H1 (cell line): ENCODE results near the gene PHKG2. TPM values are rescaled to one million over a fixed set of nuclear protein-coding genes. Genes with fewer than 3 reads are reported as not detected.
A peak's percentile ranks its signal among the peaks of the same experiment; 100 is the strongest.

Experiments used
- CTCF ChIA-PET: fragments of 300-600 bp; sonication (Branson Sonifier 250); formaldehyde crosslinking; loops from one replicate; lab custom pipeline; 2021; ENCODE audit not compliant: partially characterized antibody; lab: Charles Lee
- POLR2A ChIA-PET: fragments of 300-600 bp; sonication (Branson Sonifier 250); formaldehyde crosslinking; loops from one replicate; lab custom pipeline; 2021; ENCODE audit warnings: inconsistent platforms; ENCODE audit not compliant: partially characterized antibody; lab: Charles Lee
- DNase-seq, 2 experiments: peaks; one replicate each; pipeline versions ENCODE4 v3.0.0 to v3.0.0-alpha.2; 2010 to 2022; ENCODE audit warnings: low spot score in 2 of 2, low read depth in 1 of 2, mixed read lengths in 1 of 2
- FAIRE-seq: peaks from 2 replicates; lab custom pipeline; 2011; peaks lifted over from hg19 to GRCh38; lab: Jason Lieb, UNC
- H2AFZ ChIP-seq: 2 replicates; pipeline ENCODE4 v1.8.1; 2012; ENCODE audit warnings: low read length, inconsistent platforms
- H2AK5ac ChIP-seq: 2 replicates; pipeline ENCODE4 v1.6.1; 2013; ENCODE audit warnings: low read depth, low read length
- H2BK120ac ChIP-seq: replicated peaks from 2 replicates; pipeline ENCODE3; 2013; ENCODE audit warnings: low read depth, low read length, inconsistent platforms
- H2BK12ac ChIP-seq: 2 replicates; pipeline ENCODE4 v1.6.1; 2013; ENCODE audit warnings: low read depth, low read length
- H2BK15ac ChIP-seq: 2 replicates; pipeline ENCODE4 v1.6.1; 2013; ENCODE audit warnings: low read length
- H2BK20ac ChIP-seq: 2 replicates; pipeline ENCODE4 v1.6.1; 2013; ENCODE audit warnings: low read length
- H2BK5ac ChIP-seq: 2 replicates; pipeline ENCODE4 v1.6.1; 2013; ENCODE audit warnings: low read depth, low read length
- H3K14ac ChIP-seq: 2 replicates; pipeline ENCODE4 v1.6.1; 2013; ENCODE audit warnings: inconsistent platforms; ENCODE audit not compliant: insufficient read length
- H3K18ac ChIP-seq: 2 replicates; pipeline ENCODE4 v1.6.1; 2013; ENCODE audit warnings: low read length; ENCODE audit errors: extremely low read depth
- H3K23ac ChIP-seq: 2 replicates; pipeline ENCODE4 v1.6.1; 2013; ENCODE audit warnings: inconsistent platforms; ENCODE audit not compliant: insufficient read length
- H3K23me2 ChIP-seq: 2 replicates; pipeline ENCODE4 v1.6.1; 2013; ENCODE audit warnings: low read depth, low read length
- H3K27ac ChIP-seq: 2 replicates; pipeline ENCODE4 v1.6.1; 2011; ENCODE audit warnings: low read depth, low read length, inconsistent platforms
- H3K27me3 ChIP-seq, 4 experiments: replicated peaks in 1 of 4; 1 replicate in 1 of 4; 2 replicates in 3 of 4; pipeline versions ENCODE4 v1.6.1 to v1.8.1; 2011 to 2013; ENCODE audit warnings: low read length in 3 of 4, mild to moderate bottlenecking in 3 of 4, inconsistent platforms in 2 of 4, mixed read lengths in 2 of 4, moderate library complexity in 1 of 4; ENCODE audit not compliant: control insufficient read depth in 3 of 4, insufficient read depth in 3 of 4; ENCODE audit errors: extremely low read depth in 1 of 4
- H3K36me3 ChIP-seq, 4 experiments: 2 replicates each; pipeline versions ENCODE4 v1.6.1 to v1.8.1; 2011 to 2013; ENCODE audit warnings: mild to moderate bottlenecking in 4 of 4, low read length in 3 of 4, moderate library complexity in 2 of 4, control low read depth in 1 of 4, inconsistent platforms in 1 of 4; ENCODE audit not compliant: insufficient read depth in 4 of 4, control insufficient read depth in 2 of 4
- H3K4ac ChIP-seq: replicated peaks from 2 replicates; pipeline ENCODE3; 2013; ENCODE audit warnings: low read length, low read depth, mixed read lengths, inconsistent platforms; ENCODE audit not compliant: insufficient read length
- H3K4me1 ChIP-seq, 4 experiments: replicated peaks in 1 of 4; 1 replicate in 1 of 4; 2 replicates in 3 of 4; pipeline versions ENCODE4 v1.6.1 to v1.8.1; 2011 to 2013; ENCODE audit warnings: low read length in 3 of 4, inconsistent platforms in 2 of 4, mixed read lengths in 1 of 4; ENCODE audit not compliant: insufficient read depth in 4 of 4, control insufficient read depth in 3 of 4
- H3K4me2 ChIP-seq, 2 experiments: 2 replicates each; pipeline versions ENCODE4 v1.6.1 to v1.8.1; 2011 to 2013; ENCODE audit warnings: low read depth in 2 of 2, low read length in 2 of 2, control low read depth in 1 of 2, inconsistent platforms in 1 of 2, mild to moderate bottlenecking in 1 of 2; ENCODE audit not compliant: insufficient read depth in 1 of 2
- H3K4me3 ChIP-seq, 4 experiments: fragments of 200-600, 300-600 bp in 1 of 4; sonication (generic), shearing (Covaris generic), sonication (Bioruptor Twin) in 1 of 4; 2 replicates each; pipeline versions ENCODE4 v1.5.1 to v1.8.1; 2011 to 2016; ENCODE audit warnings: low read length in 4 of 4, low read depth in 3 of 4, control low read depth in 2 of 4, inconsistent platforms in 2 of 4, mild to moderate bottlenecking in 2 of 4, mixed read lengths in 1 of 4, moderate library complexity in 1 of 4; ENCODE audit not compliant: insufficient read depth in 2 of 4; ENCODE audit errors: extremely low read depth in 1 of 4
- H3K56ac ChIP-seq: replicated peaks from 2 replicates; pipeline ENCODE3; 2013; ENCODE audit warnings: low read depth, mild to moderate bottlenecking, mixed read lengths, low read length, inconsistent platforms; ENCODE audit not compliant: insufficient read length
- H3K79me1 ChIP-seq: 2 replicates; pipeline ENCODE4 v1.6.1; 2013; ENCODE audit warnings: low read depth, low read length, control low read depth
- H3K79me2 ChIP-seq, 2 experiments: 2 replicates each; pipeline versions ENCODE4 v1.6.1 to v1.8.1; 2012 to 2013; ENCODE audit warnings: low read length in 2 of 2, mild to moderate bottlenecking in 2 of 2, inconsistent platforms in 1 of 2; ENCODE audit not compliant: insufficient read depth in 2 of 2, control insufficient read depth in 1 of 2
- H3K9ac ChIP-seq, 4 experiments: replicated peaks in 1 of 4; 1 replicate in 1 of 4; 2 replicates in 3 of 4; pipeline versions ENCODE4 v1.6.1 to v1.8.1; 2011 to 2013; ENCODE audit warnings: low read depth in 3 of 4, low read length in 3 of 4, control low read depth in 2 of 4, mild to moderate bottlenecking in 2 of 4, moderate library complexity in 2 of 4, inconsistent platforms in 1 of 4; ENCODE audit errors: extremely low read depth in 1 of 4
- H3K9me3 ChIP-seq, 2 experiments: 2 replicates each; pipeline versions ENCODE4 v1.6.1 to v1.8.1; 2012 to 2013; ENCODE audit warnings: mild to moderate bottlenecking in 2 of 2, moderate library complexity in 2 of 2, control low read depth in 1 of 2, inconsistent platforms in 1 of 2, low read depth in 1 of 2, low read length in 1 of 2, mixed read lengths in 1 of 2; ENCODE audit not compliant: insufficient read depth in 2 of 2
- H4K20me1 ChIP-seq, 2 experiments: replicated peaks in 1 of 2; 2 replicates each; pipeline versions ENCODE3 to v1.8.1; 2011 to 2013; ENCODE audit warnings: inconsistent platforms in 2 of 2, low read length in 2 of 2, mild to moderate bottlenecking in 1 of 2; ENCODE audit not compliant: insufficient read depth in 2 of 2, control insufficient read depth in 1 of 2
- H4K5ac ChIP-seq: 2 replicates; pipeline ENCODE4 v1.6.1; 2013; ENCODE audit warnings: low read length, low read depth, mixed read lengths, inconsistent platforms; ENCODE audit not compliant: insufficient read length
- H4K8ac ChIP-seq: 2 replicates; pipeline ENCODE4 v1.8.0; 2013; ENCODE audit warnings: mild to moderate bottlenecking, moderate library complexity, low read length, inconsistent platforms; ENCODE audit not compliant: insufficient read depth; ENCODE audit errors: extremely low read depth
- H4K91ac ChIP-seq: replicated peaks from 2 replicates; pipeline ENCODE3; 2013; ENCODE audit warnings: low read length, mixed read lengths, inconsistent platforms; ENCODE audit not compliant: insufficient read length
- BACH1 ChIP-seq: IDR thresholded peaks from 2 replicates; pipeline ENCODE4 v1.6.1; 2012; ENCODE audit warnings: low read length, improper control_type of control experiment
- BRCA1 ChIP-seq: IDR thresholded peaks from 2 replicates; pipeline ENCODE4 v1.6.1; 2012; ENCODE audit warnings: low read depth, low read length, improper control_type of control experiment
- GTF2F1 ChIP-seq: IDR thresholded peaks from 2 replicates; pipeline ENCODE4 v1.6.1; 2012; ENCODE audit warnings: low read depth, low read length, improper control_type of control experiment, borderline replicate concordance
- KDM4A ChIP-seq: IDR thresholded peaks from one replicate; pipeline ENCODE4 v1.7.1; 2012; ENCODE audit warnings: low read depth, mild to moderate bottlenecking, moderate library complexity, low read length, inconsistent platforms; ENCODE audit not compliant: severe bottlenecking
- KDM5A ChIP-seq: fragments of 200-600 bp; IDR thresholded peaks from 2 replicates; pipeline ENCODE4 v1.7.1; 2012; ENCODE audit warnings: mild to moderate bottlenecking, low read length, inconsistent platforms, mixed read lengths
- TAF7 ChIP-seq: optimal IDR thresholded peaks from 2 replicates; pipeline ENCODE3; 2011; ENCODE audit warnings: low read depth, mild to moderate bottlenecking, inconsistent platforms, low read length, moderate library complexity, borderline replicate concordance
- WGBS, 2 experiments: shearing (Covaris generic) in 1 of 2; methylation state at CpG; one replicate each; pipeline versions ENCODE4 v1.1.6 to v1.1.7; 2013 to 2015; ENCODE audit warnings: low lambda C conversion rate in 2 of 2, mixed read lengths in 2 of 2, inconsistent platforms in 1 of 2, low coverage in 1 of 2, missing lambda C conversion rate in 1 of 2; ENCODE audit not compliant: insufficient replicate concordance in 2 of 2, insufficient coverage in 1 of 2, insufficient read length in 1 of 2; ENCODE audit errors: extremely low coverage in 1 of 2, missing lambda C conversion rate in 1 of 2; 5-methylcytosine and 5-hydroxymethylcytosine counted together
- long read RNA-seq, 2 experiments: library from RNA in 1 of 2; library from capped mRNA in 1 of 2; stranded (forward); transcript quantifications; one replicate each; pipeline ENCODE4 v2.0.0, GENCODE V29; 2021; ENCODE audit warnings: inconsistent platforms in 1 of 2
- polyA minus RNA-seq, 3 experiments: library from RNA; depleted of rRNA, polyadenylated mRNA; stranded (reverse); fragments of >200 nt; gene quantifications; 1 replicate in 2 of 3; 2 replicates in 1 of 3; pipeline ENCODE4 v1.2.3, GENCODE V29; 2011
- polyA plus RNA-seq, 7 experiments: library from polyadenylated mRNA; depleted of rRNA in 3 of 7; stranded (reverse) in 5 of 7; unstranded in 2 of 7; fragments of >200 nt in 5 of 7; fragments of 200-250 nt in 2 of 7; gene quantifications; 1 replicate in 5 of 7; 2 replicates in 1 of 7; 4 replicates in 1 of 7; pipeline versions ENCODE4 v1.2.1 to v1.2.3, GENCODE V29; 2011 to 2013; ENCODE audit warnings: missing spikeins in 2 of 7, mixed read lengths in 2 of 7
- total RNA-seq: library from RNA; stranded (reverse); fragmentation: NEBNext Ultra II Directional; extraction: Animal tissue kit (Norgen Biotek cat#: 25700); gene quantifications from 2 replicates; pipeline ENCODE4 v1.2.1, GENCODE V29; 2021

The PHKG2 gene, protein sequence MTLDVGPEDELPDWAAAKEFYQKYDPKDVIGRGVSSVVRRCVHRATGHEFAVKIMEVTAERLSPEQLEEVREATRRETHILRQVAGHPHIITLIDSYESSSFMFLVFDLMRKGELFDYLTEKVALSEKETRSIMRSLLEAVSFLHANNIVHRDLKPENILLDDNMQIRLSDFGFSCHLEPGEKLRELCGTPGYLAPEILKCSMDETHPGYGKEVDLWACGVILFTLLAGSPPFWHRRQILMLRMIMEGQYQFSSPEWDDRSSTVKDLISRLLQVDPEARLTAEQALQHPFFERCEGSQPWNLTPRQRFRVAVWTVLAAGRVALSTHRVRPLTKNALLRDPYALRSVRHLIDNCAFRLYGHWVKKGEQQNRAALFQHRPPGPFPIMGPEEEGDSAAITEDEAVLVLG
- total RNA-seq (36.0 and 37.2 TPM in 2 replicates), polyA plus RNA-seq (2011; rRNA removed) (53.4 and 63.9 TPM in 2 replicates), polyA minus RNA-seq (2011; rRNA and poly(A)+ RNA removed) (29.9 and 30.1 TPM in 2 replicates)
- polyA plus RNA-seq (2011; cell fraction: cytosol; rRNA removed) = 43.7 TPM
- 123 TPM for polyA plus RNA-seq (2011; cell fraction: nucleus; rRNA removed)
- polyA plus RNA-seq (2012, experiment 1 of 2) = 30.6 to 44.5 TPM (median 43.0 TPM) in 4 replicates
- polyA plus RNA-seq (2012, experiment 2 of 2) = 47.4 TPM
- polyA plus RNA-seq (2013, experiment 1 of 2) = 28.4 TPM
- 26.2 TPM for polyA plus RNA-seq (2013, experiment 2 of 2)
- polyA minus RNA-seq (2011; cell fraction: cytosol; rRNA and poly(A)+ RNA removed) = 10.9 TPM
- 43.9 TPM for polyA minus RNA-seq (2011; cell fraction: nucleus; rRNA and poly(A)+ RNA removed)
- long read RNA-seq, experiment 1, full-length matches to known transcripts = 7 of 29 reads
- long read RNA-seq, experiment 1, partial matches to known transcripts = 15 of 29 reads
- long read RNA-seq, experiment 1, other reads (novel, unspliced or antisense) = 7 of 29 reads
- long read RNA-seq, experiment 2, full-length matches to known transcripts = 15 of 25 reads
- long read RNA-seq, experiment 2, partial matches to known transcripts = 3 of 25 reads
- long read RNA-seq, experiment 2, other reads (novel, unspliced or antisense) = 7 of 25 reads

DNA sequence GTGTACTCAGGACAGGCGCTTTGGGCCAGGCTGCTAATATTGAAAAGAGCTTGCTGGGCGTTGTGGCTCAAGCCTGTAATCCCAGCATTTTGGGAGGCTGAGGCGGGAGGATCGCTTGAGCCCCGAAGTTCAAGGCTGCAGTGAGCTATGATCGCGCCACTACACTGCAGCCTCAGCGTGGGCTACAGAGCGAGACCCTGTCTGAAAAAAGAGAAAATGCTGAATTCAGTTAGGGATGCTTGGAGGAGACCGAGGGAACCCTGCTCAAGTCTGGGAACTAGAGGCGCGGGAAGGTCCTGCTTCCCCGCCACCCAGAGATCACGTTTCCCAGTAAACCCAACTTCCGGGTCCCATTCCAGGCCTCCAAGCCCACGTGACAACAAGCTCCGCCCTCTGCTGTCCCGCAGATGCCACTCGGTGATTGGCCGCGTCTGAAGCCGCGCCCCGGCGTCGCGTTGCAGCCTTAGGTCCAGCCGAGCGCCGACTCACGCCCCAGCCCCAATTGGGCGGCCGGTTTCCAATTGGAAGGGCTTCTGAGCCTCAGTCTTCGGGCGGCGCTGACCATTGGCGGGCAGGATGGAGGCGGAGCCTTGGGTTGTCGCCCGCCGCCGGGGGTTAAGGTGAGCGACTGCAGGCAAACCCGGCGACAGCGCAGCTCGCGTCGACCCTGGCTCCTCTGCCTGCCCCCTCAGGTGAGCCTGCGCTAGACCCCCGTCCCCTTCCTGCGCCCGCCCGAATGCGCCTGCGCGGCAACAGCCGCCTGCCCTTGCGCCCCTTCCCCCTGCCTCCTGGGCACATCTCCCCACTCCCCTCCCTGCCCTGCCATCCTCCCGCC, at the start of gene PHKG2:
TSS of gene PHKG2 (plus strand) at position 627 of the 835 bp plus-strand sequence. CDS start 396 bp downstream, outside the sequence.
- Histone ChIP-seq H4K91ac (no peak within 1 kb of the TSS), H2BK5ac (peak within 1 kb of the TSS; percentile 77), H3K9ac (peak within 1 kb of the TSS; percentile 66 to 87 (median 74)), H2AK5ac (0 out of 2 replicates have a peak within 1 kb of the TSS, but pooled peaks have one; percentile 55), H3K36me3 (peaks cover 6 to 16% (median 11%) of the 10 kb centered on the region in 4 experiments; a peak in 7 of 8 replicates), H3K4me1 (peaks cover 0 to 4% (median 0%) of the 10 kb centered on the region in 4 experiments; a peak in 2 of 7 replicates), H3K79me1 (peaks cover 8% of the 10 kb centered on the region; the same call in 1 of the 2 replicates), H3K27ac (peak within 1 kb of the TSS; percentile 78), H4K5ac (peak within 1 kb of the TSS; percentile 69), H2BK20ac (no peak within 1 kb of the TSS), H3K23ac (no peak within 1 kb of the TSS), H2BK12ac (no peak within 1 kb of the TSS), H3K14ac (no peak within 1 kb of the TSS), H2BK15ac (0 out of 2 replicates have a peak within 1 kb of the TSS, but pooled peaks have one; percentile 95), H3K9me3 (no peaks in the 10 kb centered on the region), H3K4ac (no peak within 1 kb of the TSS), H4K20me1 (peaks cover 3% of the 10 kb centered on the region in 2 experiments), H2BK120ac (no peak within 1 kb of the TSS), H3K23me2 (peaks cover 7% of the 10 kb centered on the region; the same call in 1 of the 2 replicates), H4K8ac (peak within 1 kb of the TSS; percentile 98), H3K27me3 (no peaks in the 10 kb centered on the region), H3K56ac (no peak within 1 kb of the TSS), H3K4me2 (peak within 1 kb of the TSS; percentile 67 to 71), H3K18ac (peak within 1 kb of the TSS; percentile 87), H2AFZ (peak within 1 kb of the TSS; percentile 17; the same call in 1 of the 2 replicates), H3K4me3 (peak within 1 kb of the TSS; percentile 54 to 81 (median 65)), H3K79me2 (peaks cover 0 to 15% of the 10 kb centered on the region in 2 experiments; a peak in 2 of 4 replicates)
- 10% methylated on average over 51 of the region's 60 CpGs; no CpG with 5 or more reads in 1 of the 2 experiments for WGBS, 2 experiments
- CTCF ChIA-PET = interaction anchor here (1.6 kb wide), 1 partner anchor 12 kb away, joined by 6 read pairs; no protein-coding TSS in a partner anchor
- DNase-seq (peak; percentile 96 to 97), FAIRE-seq (peak; percentile 39)
- POLR2A ChIA-PET = interaction anchor here (0.6 to 7.1 kb wide), 25 partner anchors 11 to 428 kb away, joined by 3 to 92 read pairs (median 4); partner anchors contain the start of genes CFAP119, PRR14, RNF40 and SRCAP
- TF ChIP-seq BRCA1 (no peak), KDM5A (no peak), BACH1 (no peak), TAF7 (peak; percentile 70), KDM4A (peak; percentile 10), GTF2F1 (no peak)
